Calu3 (cell line): ENCODE results near the gene ISOC2. TPM values are rescaled to one million over a fixed set of nuclear protein-coding genes. Genes with fewer than 3 reads are reported as not detected.

ENCODE experiments used
- BruUV-seq: library from RNA; stranded (reverse); fragments of 400-500 nt; replicated peaks from 2 replicates; lab custom pipeline; 2021; lab: Mats Ljungman, UMichigan
- CTCF ChIA-PET: fragments of 300-600 bp; sonication (Branson Sonifier 250); formaldehyde crosslinking; loops from one replicate; lab custom pipeline; 2022; ENCODE audit warnings: antibody characterized with exemption; lab: Charles Lee
- DNase-seq: peaks from one replicate; pipeline ENCODE4 v3.0.0; 2022
- H3K27ac Mint-ChIP-seq: one replicate; pipeline ENCODE4 v1.8.0; 2022; ENCODE audit warnings: mixed read lengths; ENCODE audit not compliant: unreplicated experiment
- H3K27me3 Mint-ChIP-seq: one replicate; pipeline ENCODE4 v1.8.0; 2022; ENCODE audit warnings: mixed read lengths; ENCODE audit not compliant: unreplicated experiment
- H3K36me3 Mint-ChIP-seq: one replicate; pipeline ENCODE4 v1.8.0; 2022; ENCODE audit warnings: mild to moderate bottlenecking, moderate library complexity, mixed read lengths; ENCODE audit not compliant: insufficient read depth, unreplicated experiment
- H3K4me1 Mint-ChIP-seq: one replicate; pipeline ENCODE4 v1.8.0; 2022; ENCODE audit warnings: mild to moderate bottlenecking, low read depth, mixed read lengths; ENCODE audit not compliant: unreplicated experiment
- H3K4me3 Mint-ChIP-seq: one replicate; pipeline ENCODE4 v1.8.0; 2022; ENCODE audit warnings: mild to moderate bottlenecking, low read depth, moderate library complexity, mixed read lengths; ENCODE audit not compliant: unreplicated experiment
- H3K9me3 Mint-ChIP-seq: one replicate; pipeline ENCODE4 v1.8.0; 2022; ENCODE audit warnings: low read depth, mixed read lengths; ENCODE audit not compliant: unreplicated experiment
- intact Hi-C: fragments of 100-400 bp; cut with micrococcal nuclease; formaldehyde crosslinking; loops from one replicate; pipeline ENCODE4 v1.10.0; 2022; ENCODE audit not compliant: unreplicated experiment
- total RNA-seq: library from RNA; stranded (reverse); gene quantifications from 2 replicates; pipeline ENCODE4 v1.2.3, GENCODE V29; 2022
- TF ChIP-seq, protein P1 (sequence below): fragments of 200-600 bp; IDR thresholded peaks from one replicate; pipeline ENCODE4 v1.8.0; 2022; ENCODE audit warnings: antibody characterized with exemption; ENCODE audit not compliant: unreplicated experiment

ISOC2 gene
- total RNA-seq, 1 experiment from 2014 or later, result 44.9 TPM

- no peaks in the 10 kb centered on the region for H3K9me3 Mint-ChIP-seq
- H3K4me3 Mint-ChIP-seq, result no peak overlapping the region
- DNase-seq, result no peak
- peaks cover 48% of the 10 kb centered on the region for H3K4me1 Mint-ChIP-seq
- CTCF ChIA-PET, result no interaction called here
- TF ChIP-seq, protein P1, sequence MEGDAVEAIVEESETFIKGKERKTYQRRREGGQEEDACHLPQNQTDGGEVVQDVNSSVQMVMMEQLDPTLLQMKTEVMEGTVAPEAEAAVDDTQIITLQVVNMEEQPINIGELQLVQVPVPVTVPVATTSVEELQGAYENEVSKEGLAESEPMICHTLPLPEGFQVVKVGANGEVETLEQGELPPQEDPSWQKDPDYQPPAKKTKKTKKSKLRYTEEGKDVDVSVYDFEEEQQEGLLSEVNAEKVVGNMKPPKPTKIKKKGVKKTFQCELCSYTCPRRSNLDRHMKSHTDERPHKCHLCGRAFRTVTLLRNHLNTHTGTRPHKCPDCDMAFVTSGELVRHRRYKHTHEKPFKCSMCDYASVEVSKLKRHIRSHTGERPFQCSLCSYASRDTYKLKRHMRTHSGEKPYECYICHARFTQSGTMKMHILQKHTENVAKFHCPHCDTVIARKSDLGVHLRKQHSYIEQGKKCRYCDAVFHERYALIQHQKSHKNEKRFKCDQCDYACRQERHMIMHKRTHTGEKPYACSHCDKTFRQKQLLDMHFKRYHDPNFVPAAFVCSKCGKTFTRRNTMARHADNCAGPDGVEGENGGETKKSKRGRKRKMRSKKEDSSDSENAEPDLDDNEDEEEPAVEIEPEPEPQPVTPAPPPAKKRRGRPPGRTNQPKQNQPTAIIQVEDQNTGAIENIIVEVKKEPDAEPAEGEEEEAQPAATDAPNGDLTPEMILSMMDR, result no peak
- H3K36me3 Mint-ChIP-seq, result peaks cover 30% of the 10 kb centered on the region
- no peak overlapping the region for H3K27ac Mint-ChIP-seq
- intact Hi-C loops, result no loop called here
- H3K27me3 Mint-ChIP-seq, result peaks cover 69% of the 10 kb centered on the region
- BruUV-seq, result no TSS peak
These were observed 2.2 kb upstream of the ISOC2 start for GRCh38 chr19:55463583-55464031.

GRCh38 chr19:55462722-55463121, 1.3 kb upstream of the ISOC2 start:
- CTCF ChIA-PET, result no interaction called here
- Mint-ChIP-seq H3K9me3 (no peaks in the 10 kb centered on the region), H3K27me3 (peaks cover 67% of the 10 kb centered on the region), H3K4me3 (peak overlapping the region; percentile 84), H3K36me3 (peaks cover 25% of the 10 kb centered on the region), H3K27ac (peak overlapping the region; percentile 90), H3K4me1 (peaks cover 42% of the 10 kb centered on the region)
- no TSS peak for BruUV-seq
- TF ChIP-seq, protein P1, result no peak
- intact Hi-C loops, result no loop called here
- DNase-seq, result no peak

DNA sequence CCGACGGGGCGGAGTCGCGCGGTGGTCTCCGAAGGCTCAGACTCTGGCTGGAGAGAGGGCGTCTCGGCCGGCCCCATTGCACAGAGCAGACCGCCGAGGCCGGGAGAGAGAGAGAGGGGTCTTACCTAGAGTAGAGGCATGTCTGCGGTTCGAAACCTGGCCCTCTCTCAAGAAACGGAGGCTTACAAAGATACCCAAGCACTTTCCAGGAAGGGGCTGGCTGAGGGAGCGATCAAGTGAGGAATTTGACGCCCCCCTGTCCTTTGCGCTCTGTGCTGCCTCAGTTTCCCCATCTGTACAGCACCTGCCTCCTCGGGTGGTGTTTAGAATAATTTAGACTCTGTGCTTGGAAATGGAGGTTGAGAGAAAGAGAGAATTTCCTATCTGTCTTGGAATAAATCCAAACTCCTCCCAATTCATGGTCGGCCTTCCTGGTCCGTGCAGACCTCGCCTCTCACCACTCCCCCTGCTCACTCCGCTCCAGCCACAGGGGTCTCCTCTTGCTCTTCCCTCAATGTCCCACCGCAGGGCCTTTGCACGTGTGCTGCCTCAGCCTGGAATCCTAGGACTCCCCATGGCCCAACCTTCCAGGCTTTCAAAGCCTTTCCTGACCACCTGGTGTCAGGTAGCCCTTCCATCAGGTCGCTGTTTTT, 658 bp upstream of the ISOC2 start:
- H3K4me1 Mint-ChIP-seq, result peaks cover 36% of the 10 kb centered on the region
- intact Hi-C loops, result no loop called here
- H3K36me3 Mint-ChIP-seq, result peaks cover 25% of the 10 kb centered on the region
- no TSS peak for BruUV-seq
- H3K27me3 Mint-ChIP-seq, result peaks cover 60% of the 10 kb centered on the region
- CTCF ChIA-PET, result interaction anchor here (0.7 to 1.0 kb wide), 4 partner anchors 14 to 314 kb away, joined by 3 to 5 read pairs (median 4); partner anchors contain the start of gene ZNF628
- H3K9me3 Mint-ChIP-seq, result no peaks in the 10 kb centered on the region
- no peak for DNase-seq
- peak overlapping the region; percentile 84 for H3K4me3 Mint-ChIP-seq
- peak overlapping the region; percentile 90 for H3K27ac Mint-ChIP-seq
- TF ChIP-seq, protein P1, result no peak

GRCh38 chr19:55460670-55461258, 678 bp downstream of the ISOC2 start:
- CTCF ChIA-PET, result interaction anchor here (1.5 kb wide), 1 partner anchor 164 kb away, joined by 10 read pairs; the partner anchor contains the start of gene ZNF784
- DNase-seq, result peak; percentile 66
- Mint-ChIP-seq H3K36me3 (peaks cover 25% of the 10 kb centered on the region), H3K27ac (peak overlapping the region; percentile 90), H3K27me3 (peaks cover 47% of the 10 kb centered on the region), H3K9me3 (no peaks in the 10 kb centered on the region), H3K4me1 (peaks cover 24% of the 10 kb centered on the region), H3K4me3 (peak overlapping the region; percentile 84)
- no TSS peak for BruUV-seq
- intact Hi-C loops, result no loop called here
- TF ChIP-seq, protein P1, result no peak
